Liver (tissue), 9 donors: Measurements from ENCODE around the gene ATOH8. TPM values are rescaled to one million over a fixed set of nuclear protein-coding genes. Genes with fewer than 3 reads are reported as not detected.
"Not testable (repeated sequence)": the region's sequence is repeated elsewhere in the genome, so short reads cannot be mapped to it uniquely, and the experiment has no call there.

Experiments used
- DNase-seq: peaks from one replicate; pipeline ENCODE4 v3.0.0-alpha.2; 2017; ENCODE audit warnings: low spot score
- H3K27ac ChIP-seq, 2 donors: one replicate each; pipeline ENCODE4 v1.7.0; 2013; ENCODE audit warnings: inconsistent platforms in 2 of 2, low read length in 2 of 2, control low read depth in 1 of 2, low read depth in 1 of 2, mild to moderate bottlenecking in 1 of 2
- H3K27me3 ChIP-seq, 4 donors: one replicate each; pipeline versions ENCODE4 v1.6.1 to v1.7.0; 2013; ENCODE audit warnings: low read length in 3 of 4, inconsistent platforms in 1 of 4, mild to moderate bottlenecking in 1 of 4, moderate library complexity in 1 of 4; ENCODE audit not compliant: control insufficient read depth in 4 of 4, insufficient read depth in 4 of 4
- H3K36me3 ChIP-seq, 4 donors: one replicate each; pipeline versions ENCODE4 v1.6.1 to v1.7.0; 2013; ENCODE audit warnings: low read length in 3 of 4, mild to moderate bottlenecking in 3 of 4, low read depth in 1 of 4, moderate library complexity in 1 of 4; ENCODE audit not compliant: control insufficient read depth in 4 of 4, insufficient read depth in 3 of 4
- H3K4me1 ChIP-seq, 4 donors: one replicate each; pipeline versions ENCODE4 v1.6.1 to v1.7.0; 2013; ENCODE audit warnings: low read length in 3 of 4, mild to moderate bottlenecking in 3 of 4, moderate library complexity in 1 of 4; ENCODE audit not compliant: control insufficient read depth in 4 of 4, insufficient read depth in 4 of 4
- H3K4me3 ChIP-seq, 3 donors: one replicate each; pipeline versions ENCODE4 v1.6.1 to v1.7.0; 2013; ENCODE audit warnings: low read length in 3 of 3, control low read depth in 1 of 3, low read depth in 1 of 3, mild to moderate bottlenecking in 1 of 3
- H3K9ac ChIP-seq, 2 donors: one replicate each; pipeline ENCODE4 v1.7.0; 2013; ENCODE audit warnings: low read length in 2 of 2, mild to moderate bottlenecking in 2 of 2, moderate library complexity in 2 of 2, control low read depth in 1 of 2, low read depth in 1 of 2
- H3K9me3 ChIP-seq, 4 donors: one replicate each; pipeline versions ENCODE4 v1.6.1 to v1.7.0; 2013; ENCODE audit warnings: low read length in 3 of 4; ENCODE audit not compliant: control insufficient read depth in 4 of 4
- ATF3 ChIP-seq: IDR thresholded peaks from 2 replicates; pipeline ENCODE4 v1.6.1; 2016; ENCODE audit warnings: antibody characterized with exemption
- CTCF ChIP-seq: fragments of 150-350 bp; IDR thresholded peaks from 2 replicates; pipeline ENCODE4 v1.5.1; 2017; ENCODE audit warnings: improper control_type of control experiment, low read depth, low read length; ENCODE audit not compliant: missing input control
- EGR1 ChIP-seq, 2 donors: IDR thresholded peaks; 2 replicates each; pipeline ENCODE4 v1.6.1; 2016 to 2018; ENCODE audit warnings: antibody characterized with exemption in 2 of 2, low read depth in 2 of 2
- FOXA1 ChIP-seq: IDR thresholded peaks from 2 replicates; pipeline ENCODE4 v1.6.1; 2016; ENCODE audit warnings: antibody characterized with exemption
- FOXA2 ChIP-seq: IDR thresholded peaks from 2 replicates; pipeline ENCODE4 v1.6.1; 2016; ENCODE audit warnings: antibody characterized with exemption
- GABPA ChIP-seq, 2 donors: IDR thresholded peaks in 1 of 2; conservative IDR thresholded peaks in 1 of 2; 2 replicates each; pipeline ENCODE4 v1.6.1; 2016; ENCODE audit warnings: antibody characterized with exemption in 2 of 2, mild to moderate bottlenecking in 1 of 2, moderate library complexity in 1 of 2
- HNF4G ChIP-seq: IDR thresholded peaks from 2 replicates; pipeline ENCODE4 v1.6.1; 2016; ENCODE audit warnings: antibody characterized with exemption
- JUND ChIP-seq, 2 donors: IDR thresholded peaks; 2 replicates each; pipeline ENCODE4 v1.6.1; 2016; ENCODE audit warnings: antibody characterized with exemption in 2 of 2
- NR2F2 ChIP-seq: IDR thresholded peaks from 2 replicates; pipeline ENCODE4 v1.6.1; 2016; ENCODE audit warnings: antibody characterized with exemption
- RAD21 ChIP-seq, 2 donors: IDR thresholded peaks; 2 replicates each; pipeline ENCODE4 v1.6.1; 2016; ENCODE audit warnings: antibody characterized with exemption in 2 of 2, mild to moderate bottlenecking in 2 of 2
- REST ChIP-seq: IDR thresholded peaks from 2 replicates; pipeline ENCODE4 v1.6.1; 2016; ENCODE audit warnings: antibody characterized with exemption, mild to moderate bottlenecking
- SP1 ChIP-seq: IDR thresholded peaks from 2 replicates; pipeline ENCODE4 v1.6.1; 2018; ENCODE audit warnings: antibody characterized with exemption, mild to moderate bottlenecking
- TAF1 ChIP-seq: conservative IDR thresholded peaks from 2 replicates; pipeline ENCODE4 v1.6.1; 2016; ENCODE audit warnings: antibody characterized with exemption, mild to moderate bottlenecking
- ZBTB33 ChIP-seq: IDR thresholded peaks from 2 replicates; pipeline ENCODE4 v1.6.1; 2016; ENCODE audit warnings: antibody characterized with exemption
- WGBS: extraction: QIAGEN DNeasy Blood & Tissue Kit; methylation state at CpG from one replicate; pipeline ENCODE4 v1.1.7; 2013; 5-methylcytosine and 5-hydroxymethylcytosine counted together
- polyA plus RNA-seq, 2 donors: library from polyadenylated mRNA; stranded (reverse) in 1 of 2; unstranded in 1 of 2; fragments of 200-250 nt in 1 of 2; fragments of >200 nt in 1 of 2; fragmentation: Nextera tagmentation in 1 of 2; extraction: Ambion mirVana in 1 of 2; gene quantifications; one replicate each; pipeline versions ENCODE4 v1.2.1 to v1.2.3, GENCODE V29; 2013 to 2015
- total RNA-seq, 2 donors: library from RNA; depleted of rRNA; stranded (reverse); fragments of >200 nt; gene quantifications; one replicate each; pipeline ENCODE4 v1.2.3, GENCODE V29; 2014
- donor health status: healthy.
- donor health status: healthy.
- donor health status: healthy.
- donor health status: healthy.
- donor health status: healthy.

The ATOH8 gene
- total and polyA plus RNA-seq, 4 donors: 0.33 to 37.7 (median 26.8) TPM

- WGBS: 86% methylated on average over 5 of the region's 5 CpGs
- no peaks in the 10 kb centered on the region for H3K27me3 ChIP-seq
- H3K9me3 ChIP-seq: no peaks in the 10 kb centered on the region
- H3K4me3 ChIP-seq: no peak overlapping the region
- TF ChIP-seq SP1: no peak
- no peak for TF ChIP-seq GABPA (IDR thresholded peaks at IDR 0.05 in 1 of 2, conservative IDR thresholded peaks at IDR 0.05 in 1 of 2)
- peak overlapping the region; percentile 96 to 99 for H3K27ac ChIP-seq
- H3K9ac ChIP-seq: peak overlapping the region in 1 of 2 donors; percentile 92
- peaks cover 22 to 50% (median 33%) of the 10 kb centered on the region in 4 donors for H3K4me1 ChIP-seq
- DNase-seq: no peak
- H3K36me3 ChIP-seq: no peaks in the 10 kb centered on the region
These were observed 40.0 kb upstream of the ATOH8 start for GRCh38 chr2:85713836-85714235.

GRCh38 chr2:85714421-85714820 is 39.4 kb upstream of the ATOH8 start:
- WGBS: 95% methylated on average over 7 of the region's 7 CpGs
- not testable (repeated sequence) for H3K36me3 ChIP-seq, H3K9me3 ChIP-seq, H3K4me3 ChIP-seq, H3K27me3 ChIP-seq, DNase-seq, H3K9ac ChIP-seq
- H3K27ac ChIP-seq: peak overlapping the region; percentile 96 to 99
- H3K4me1 ChIP-seq: peaks cover 16 to 44% (median 30%) of the 10 kb centered on the region in 4 donors

- Histone ChIP-seq H3K9ac (no peak overlapping the region), H3K9me3 (no peaks in the 10 kb centered on the region), H3K27me3 (no peaks in the 10 kb centered on the region), H3K36me3 (no peaks in the 10 kb centered on the region), H3K27ac (no peak overlapping the region), H3K4me1 (peaks cover 12 to 40% (median 28%) of the 10 kb centered on the region in 4 donors), H3K4me3 (no peak overlapping the region)
- no peak for TF ChIP-seq CTCF
- TF ChIP-seq FOXA1: no peak
- no peak for TF ChIP-seq TAF1
- TF ChIP-seq JUND (IDR thresholded peaks at IDR 0.05): no peak
- no peak for TF ChIP-seq EGR1 (IDR thresholded peaks at IDR 0.05; ENCODE audit: low read depth in 2 of 2)
- no peak for TF ChIP-seq NR2F2
- TF ChIP-seq FOXA2: no peak
- TF ChIP-seq HNF4G: no peak
- no peak for TF ChIP-seq ATF3
- TF ChIP-seq GABPA (IDR thresholded peaks at IDR 0.05 in 1 of 2, conservative IDR thresholded peaks at IDR 0.05 in 1 of 2): no peak
- no peak for TF ChIP-seq SP1
- 74% methylated on average over 8 of the region's 8 CpGs for WGBS
- DNase-seq: no peak
These were observed 39.0 kb upstream of the ATOH8 start for GRCh38 chr2:85714841-85715240.

GRCh38 chr2:85716346-85716914 is 37.4 kb upstream of the ATOH8 start:
- Histone ChIP-seq H3K9ac (no peak overlapping the region), H3K27ac (no peak overlapping the region), H3K36me3 (no peaks in the 10 kb centered on the region), H3K9me3 (no peaks in the 10 kb centered on the region), H3K4me3 (no peak overlapping the region), H3K27me3 (no peaks in the 10 kb centered on the region), H3K4me1 (peaks cover 11 to 27% (median 19%) of the 10 kb centered on the region in 4 donors)
- no peak for DNase-seq
- WGBS: 89% methylated on average over 13 of the region's 13 CpGs
- TF ChIP-seq ZBTB33: no peak
- TF ChIP-seq ATF3: no peak
- no peak for TF ChIP-seq NR2F2
- no peak for TF ChIP-seq REST
- no peak for TF ChIP-seq FOXA1
- no peak for TF ChIP-seq RAD21 (IDR thresholded peaks at IDR 0.05)
- TF ChIP-seq SP1: no peak
